Stimulated activated CD4-positive, alpha-beta T cell treated with anti-CD3 and anti-CD28 coated beads, Interleukin-1b, Interleukin-23, amount 100 ng/mL, for 24 hours (primary cell): ENCODE results near the gene CDK5RAP2.
A peak's percentile ranks its signal among the peaks of the same experiment; 100 is the strongest.
"Not testable (repeated sequence)": the region's sequence is repeated elsewhere in the genome, so short reads cannot be mapped to it uniquely, and the experiment has no call there.

Experiments used
- DNase-seq, 4 experiments: peaks; one replicate each; pipeline ENCODE4 v3.0.0-alpha.2; 2020; ENCODE audit warnings: low read depth in 4 of 4, low spot score in 1 of 4

The CDK5RAP2 gene

GRCh38 chr9:120580051-120580896 lies at the start of gene CDK5RAP2:
Gene CDK5RAP2, minus strand, starts transcription at chr9:120580167. Its CDS starts 189 bp downstream, at chr9:120579978.
- peak; percentile 76 to 88 (median 81) for DNase-seq

GRCh38 chr9:120628925-120629497 lies 49.0 kb upstream of the CDK5RAP2 start:
- DNase-seq = not testable (repeated sequence)

DNA sequence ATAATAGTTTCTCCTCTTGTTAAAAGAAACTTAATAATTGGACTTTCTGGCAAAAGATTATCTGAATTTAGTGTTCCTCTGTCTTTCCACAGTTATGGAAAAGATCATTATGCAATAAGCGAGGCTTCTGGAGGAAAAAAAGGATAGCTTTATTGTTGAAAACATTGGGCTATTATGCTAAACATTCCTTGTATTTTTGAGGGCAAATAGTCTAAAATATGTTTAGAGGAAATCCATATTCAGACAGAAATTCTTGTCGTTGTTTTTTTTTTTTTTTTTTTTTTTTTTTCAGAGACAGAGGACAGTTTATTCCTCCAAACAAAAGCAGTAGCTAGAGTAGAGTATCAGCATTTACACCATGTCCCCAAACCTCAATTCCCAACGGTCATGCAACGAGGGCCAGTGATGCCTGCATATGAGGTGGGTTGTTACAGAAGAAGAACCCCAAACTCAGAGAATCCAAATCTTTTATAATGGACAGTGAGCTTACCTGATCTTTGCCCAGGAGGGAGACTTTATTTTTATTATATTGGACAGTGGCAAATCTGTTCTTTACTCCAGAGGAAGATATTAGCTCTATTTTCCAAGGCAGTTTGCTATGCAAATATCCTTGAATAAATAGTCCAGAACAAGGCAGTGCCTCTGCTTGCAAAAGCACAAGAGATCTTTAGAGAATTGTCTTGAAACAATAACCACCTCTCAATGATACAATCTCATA lies 48.4 kb upstream of the CDK5RAP2 start:
- no peak for DNase-seq

- no peak for DNase-seq
Observed at GRCh38 chr9:120627073-120627472, 47.1 kb upstream of the CDK5RAP2 start.

DNA sequence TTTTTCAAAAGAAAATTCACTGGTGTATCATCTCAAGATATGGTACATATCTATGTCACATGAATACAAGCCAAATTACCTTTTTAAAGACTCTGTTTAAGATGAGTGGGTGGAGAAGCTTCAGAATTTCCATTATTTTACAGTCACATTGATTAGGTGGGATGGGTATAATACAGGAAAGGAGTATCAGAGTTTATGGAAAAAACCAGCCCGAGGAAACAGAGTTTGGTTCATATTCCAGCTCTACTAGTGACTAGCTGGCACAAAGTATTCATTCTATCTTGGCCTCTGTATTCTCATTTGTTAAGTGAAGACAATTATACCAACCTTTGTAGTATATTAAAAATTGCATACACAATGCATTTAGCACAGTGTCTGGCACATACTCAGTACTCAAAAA lies 46.5 kb upstream of the CDK5RAP2 start:
- no peak for DNase-seq

DNA sequence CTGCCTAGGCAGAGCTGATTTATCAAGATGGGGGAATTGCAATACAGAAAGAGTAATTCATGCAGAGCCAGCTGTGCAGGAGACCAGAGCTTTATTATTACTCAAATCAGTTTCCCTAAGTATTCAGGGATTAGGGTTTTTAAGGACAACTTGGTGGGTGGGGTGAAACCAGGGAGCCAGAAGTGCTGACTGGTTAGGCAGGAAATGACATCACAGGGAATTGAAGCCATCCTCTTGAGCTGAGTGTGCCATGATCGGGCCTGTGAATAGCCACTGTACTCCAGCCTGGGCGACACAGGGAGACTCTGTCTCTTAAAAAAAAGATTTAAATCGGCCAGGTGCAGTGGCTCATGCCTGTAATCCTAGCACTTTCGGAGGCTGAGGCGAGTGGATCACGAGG lies 45.3 kb upstream of the CDK5RAP2 start:
- no peak for DNase-seq

DNA sequence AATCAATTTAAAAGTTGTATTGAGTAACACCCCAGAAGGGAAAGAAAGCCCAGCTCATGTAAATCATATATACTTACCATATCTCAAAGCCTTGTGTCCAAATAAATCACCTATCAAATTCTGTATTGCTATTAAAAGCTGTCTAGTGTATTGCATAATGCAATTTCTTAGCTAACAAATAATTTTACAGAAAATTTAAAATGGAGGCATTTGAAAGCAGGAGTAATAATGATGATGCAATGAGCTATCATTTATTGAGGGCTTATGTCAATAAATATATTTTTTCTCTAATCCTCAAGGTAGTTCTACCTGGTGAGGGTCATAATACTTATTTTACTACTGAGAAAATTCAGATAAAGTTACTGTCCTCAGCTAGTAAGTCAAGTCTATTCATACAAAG lies 42.8 kb upstream of the CDK5RAP2 start:
- no peak for DNase-seq

DNA sequence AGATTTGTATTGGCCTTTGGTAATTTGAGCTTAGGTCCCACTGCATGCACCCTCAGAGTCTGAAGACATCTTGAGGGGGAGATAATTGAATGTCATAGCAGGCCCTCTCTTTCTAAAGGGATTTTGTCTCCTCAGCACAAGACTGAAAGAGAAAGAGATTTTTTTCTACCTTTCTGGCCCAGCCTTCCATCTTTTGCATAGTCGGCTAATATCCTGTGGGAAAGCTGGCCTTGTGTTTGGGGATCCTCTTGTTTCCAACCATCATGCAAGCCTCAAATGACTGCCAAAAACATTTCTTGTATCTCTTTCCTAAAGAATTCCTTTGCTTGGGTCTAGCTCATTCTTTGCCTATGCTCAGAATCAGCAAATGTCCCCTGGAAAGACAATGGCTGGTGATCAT lies 42.0 kb upstream of the CDK5RAP2 start:
- no peak for DNase-seq

DNA sequence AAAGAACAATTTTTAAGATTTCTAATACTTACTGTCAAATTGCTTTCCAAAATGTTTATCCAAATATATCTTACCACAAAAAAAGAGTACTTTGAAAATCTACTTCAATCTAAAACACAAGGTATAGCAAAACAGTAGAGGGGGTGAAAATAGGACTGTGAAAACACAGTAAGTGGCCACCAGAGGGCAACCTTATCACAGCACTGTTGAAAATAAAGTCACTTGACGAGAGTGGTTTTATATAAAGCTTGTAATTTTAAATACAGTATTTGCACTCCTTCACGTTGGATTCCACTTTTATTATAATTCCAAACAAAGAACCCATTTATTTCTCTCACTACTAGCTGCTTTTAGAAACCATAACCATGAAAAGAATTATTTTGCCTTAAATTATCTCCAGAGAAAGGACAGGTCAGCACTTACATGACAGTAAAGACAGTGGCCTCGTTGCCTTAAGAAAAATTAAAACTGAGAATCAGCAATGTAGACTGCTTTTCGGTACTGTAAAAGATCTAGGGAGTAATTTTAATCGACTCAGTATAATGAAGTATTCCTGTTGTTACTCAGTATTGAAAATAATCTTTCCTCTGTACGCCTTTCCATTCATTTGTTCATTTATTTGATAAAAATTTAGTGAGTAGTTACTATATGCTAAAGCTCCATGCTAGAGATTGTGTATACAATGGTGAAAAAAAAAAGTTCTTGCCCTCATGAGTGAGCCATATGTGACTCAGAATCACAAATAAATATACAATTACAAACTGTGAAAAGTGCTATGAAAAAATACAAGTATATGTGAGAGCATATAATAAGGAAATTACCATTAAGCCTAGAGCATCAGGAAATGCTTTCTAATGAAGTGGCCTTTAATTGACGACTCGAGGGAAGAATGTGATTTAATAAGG lies 40.0 kb upstream of the CDK5RAP2 start:
- peak; percentile 20 to 30 (median 24) for DNase-seq

DNA sequence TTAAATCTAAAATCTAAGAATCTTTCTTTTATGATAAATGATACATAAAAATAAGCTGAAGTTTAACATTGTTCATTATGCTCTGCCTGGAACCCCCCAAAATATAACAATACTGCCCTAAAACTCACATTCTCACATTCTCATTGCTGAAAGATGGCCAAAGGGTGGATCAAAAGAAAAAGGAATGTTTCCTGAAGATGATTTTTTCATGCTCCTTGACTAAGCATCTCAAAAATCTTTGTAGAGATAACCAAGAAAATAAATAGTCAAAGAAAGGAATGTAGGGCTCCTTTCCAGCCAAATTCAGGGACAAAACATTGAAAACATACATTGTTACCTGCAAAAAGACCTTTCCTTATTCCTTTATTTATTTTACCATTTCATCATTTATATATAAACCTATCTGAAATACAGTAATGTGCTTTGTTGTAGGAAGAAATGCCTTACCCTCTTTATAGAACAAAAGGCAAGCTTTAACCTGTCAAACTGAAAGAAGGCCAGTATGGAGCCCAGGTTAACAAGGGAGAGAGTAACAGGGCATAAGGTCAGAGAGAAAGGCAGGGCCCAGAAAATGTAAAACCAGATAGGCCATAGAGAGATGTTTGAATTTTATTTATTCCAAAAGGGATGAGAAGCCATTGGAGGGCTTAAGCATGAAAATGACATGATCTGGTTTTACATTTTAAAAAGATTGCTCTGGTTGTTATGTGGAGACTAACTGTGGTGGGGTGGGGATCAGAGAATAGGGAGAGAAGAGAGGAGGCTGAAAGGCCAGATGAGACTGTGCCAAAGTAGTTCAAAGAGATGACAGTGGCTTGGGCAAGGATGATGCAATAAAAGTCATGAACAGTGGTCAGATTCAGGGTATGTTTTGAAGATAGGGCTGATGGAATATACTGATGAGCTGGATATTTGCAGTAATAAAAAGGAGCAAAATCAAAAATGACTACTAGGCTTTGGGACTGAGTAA lies 37.3 kb upstream of the CDK5RAP2 start:
- DNase-seq = no peak

- no peak for DNase-seq
Observed at GRCh38 chr9:120612218-120612617, 32.3 kb upstream of the CDK5RAP2 start.

DNA sequence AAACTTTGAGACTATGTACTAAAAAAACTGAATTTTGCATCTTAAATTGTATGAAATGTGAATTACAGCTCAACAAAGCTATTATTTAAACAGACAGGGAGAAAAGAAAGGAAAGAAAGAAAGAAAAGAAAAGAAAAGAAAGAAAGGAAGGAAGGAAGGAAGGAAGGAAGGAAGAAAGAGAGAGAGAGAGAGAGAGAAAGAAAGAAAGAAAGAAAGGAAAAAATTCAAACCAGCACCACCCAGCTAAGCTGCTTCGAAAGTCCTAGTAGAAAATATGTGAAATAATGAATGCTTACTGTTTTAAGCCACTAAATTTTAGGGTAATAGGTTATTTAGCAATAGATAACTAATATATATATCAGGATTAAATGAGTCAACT lies 31.7 kb upstream of the CDK5RAP2 start:
- no peak for DNase-seq

DNA sequence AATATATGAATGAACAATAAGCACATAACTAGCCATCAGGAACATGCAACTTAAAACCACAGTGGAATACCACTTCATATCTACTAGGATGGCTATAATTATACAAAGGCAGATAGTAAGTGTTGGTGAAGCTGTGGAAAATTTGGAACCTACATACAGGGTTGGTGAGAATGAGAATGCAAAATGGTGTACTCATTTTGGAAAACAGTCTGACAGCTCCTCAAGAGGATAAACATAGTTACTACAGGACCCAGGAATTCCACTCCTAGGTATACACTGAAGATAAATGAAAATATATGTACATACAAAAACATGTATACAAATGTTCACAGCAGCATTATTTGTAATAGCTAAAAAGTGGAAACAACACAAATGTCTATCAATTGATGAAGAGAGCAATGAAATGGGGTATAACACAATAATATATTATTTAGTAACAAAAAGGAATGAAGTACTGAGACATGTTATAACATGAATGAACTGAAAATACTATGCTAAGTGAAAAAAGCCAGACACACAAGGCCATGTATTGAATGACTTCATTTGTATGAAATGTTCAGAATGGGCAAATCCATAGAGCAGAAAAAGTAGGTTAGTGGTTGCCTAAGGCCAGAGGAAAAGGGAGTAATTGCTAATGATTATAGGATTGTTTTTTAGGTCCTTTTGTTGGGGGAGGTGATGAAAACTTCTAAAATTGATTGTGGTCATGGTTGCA lies 31.2 kb upstream of the CDK5RAP2 start:
- no peak for DNase-seq

DNA sequence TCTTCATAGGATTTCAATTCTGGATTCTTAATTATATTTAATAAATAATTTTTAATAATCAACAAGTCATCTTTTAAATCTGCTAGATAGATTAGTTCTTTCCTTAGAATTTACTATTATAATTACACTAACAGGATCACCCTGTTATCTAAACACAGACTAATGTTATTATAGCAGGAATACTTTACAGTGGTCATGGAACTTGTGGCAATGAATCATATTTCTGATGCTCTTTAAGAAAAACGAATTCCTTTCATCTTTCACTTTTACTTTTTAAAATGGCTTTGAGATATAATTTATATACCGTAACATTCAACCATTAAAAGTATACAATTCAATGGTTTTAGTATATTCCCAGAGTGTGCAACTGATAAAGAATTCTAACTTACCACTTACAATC lies 29.7 kb upstream of the CDK5RAP2 start:
- DNase-seq = no peak

GRCh38 chr9:120608421-120608820 lies 28.5 kb upstream of the CDK5RAP2 start:
- no peak for DNase-seq

GRCh38 chr9:120603591-120603990 lies 23.6 kb upstream of the CDK5RAP2 start:
- DNase-seq = no peak

- no peak for DNase-seq
Observed at GRCh38 chr9:120603010-120603409, 23.0 kb upstream of the CDK5RAP2 start.

DNA sequence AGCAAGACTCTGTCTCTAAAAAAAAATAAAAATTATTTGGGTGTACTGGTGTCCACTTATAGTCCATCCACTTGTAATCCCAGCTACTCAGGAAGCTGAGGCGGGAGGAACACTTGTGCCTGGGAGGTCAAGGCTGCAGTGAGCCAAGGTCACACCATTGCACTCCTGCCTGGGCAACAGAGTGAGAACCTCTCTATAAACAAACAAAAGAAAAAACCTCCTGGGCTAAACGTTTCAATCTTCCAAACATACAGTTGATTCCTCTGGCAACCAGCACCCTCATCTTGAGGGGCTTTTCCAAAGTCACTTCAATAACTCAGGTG lies 13.9 kb upstream of the CDK5RAP2 start:
- no peak for DNase-seq

GRCh38 chr9:120593250-120593954 lies 13.4 kb upstream of the CDK5RAP2 start:
- no peak for DNase-seq
